Heart left ventricle (tissue), 13 donors: ENCODE results near the gene CELA3A.

Experiments used
- POLR2A ChIP-seq, 2 donors: fragments of 450-650 bp; IDR thresholded peaks; one replicate each; pipeline ENCODE4 v1.6.1; 2017; ENCODE audit warnings: antibody characterized with exemption in 2 of 2, mild to moderate bottlenecking in 2 of 2, moderate library complexity in 2 of 2
- TF ChIP-seq, protein P1 (sequence below), 12 donors: fragments of 200-600 bp; sonication (generic) in 4 of 12; IDR thresholded peaks; one replicate each; pipeline versions ENCODE4 v1.5.0 to v1.8.0; 2018 to 2022; ENCODE audit warnings: antibody characterized with exemption in 12 of 12, mild to moderate bottlenecking in 5 of 12
- donor health status: ischemic (EF 13 %, LVEDD 7.1; RV severe dilation, severe dysfunction).
- donor health status: DM: no; HTN: yes; CAD: no.
- donor health status: DM: no; HTN: no; CAD: no.
- donor health status: ischemic (EF 25% LVEDD 6.9; RV normal size, moderate dysfunction).
- donor health status: ischemic (EF 25% LVEDD 5.7; RV mildly dilated, moderate dysfunction).
- donor health status: ischemic (EF 35%, LVEDD 5.7; RV mildly dilated, moderate dysfunction).
- donor health status: nonischemic (EF 11% LVEDD 7.7; RV severe dilation, severe dysfunction).
- donor health status: DM: yes; HTN: yes; CAD: no.
- donor health status: PGD.
- donor health status: ischemic (EF 29% LVEDD 5.4; RV normal size, mild dysfunction).
- donor health status: nonischemic (EF 23%, LVEDD 6.1; RV moderate dilation, normal function).

- TF ChIP-seq, protein P1, sequence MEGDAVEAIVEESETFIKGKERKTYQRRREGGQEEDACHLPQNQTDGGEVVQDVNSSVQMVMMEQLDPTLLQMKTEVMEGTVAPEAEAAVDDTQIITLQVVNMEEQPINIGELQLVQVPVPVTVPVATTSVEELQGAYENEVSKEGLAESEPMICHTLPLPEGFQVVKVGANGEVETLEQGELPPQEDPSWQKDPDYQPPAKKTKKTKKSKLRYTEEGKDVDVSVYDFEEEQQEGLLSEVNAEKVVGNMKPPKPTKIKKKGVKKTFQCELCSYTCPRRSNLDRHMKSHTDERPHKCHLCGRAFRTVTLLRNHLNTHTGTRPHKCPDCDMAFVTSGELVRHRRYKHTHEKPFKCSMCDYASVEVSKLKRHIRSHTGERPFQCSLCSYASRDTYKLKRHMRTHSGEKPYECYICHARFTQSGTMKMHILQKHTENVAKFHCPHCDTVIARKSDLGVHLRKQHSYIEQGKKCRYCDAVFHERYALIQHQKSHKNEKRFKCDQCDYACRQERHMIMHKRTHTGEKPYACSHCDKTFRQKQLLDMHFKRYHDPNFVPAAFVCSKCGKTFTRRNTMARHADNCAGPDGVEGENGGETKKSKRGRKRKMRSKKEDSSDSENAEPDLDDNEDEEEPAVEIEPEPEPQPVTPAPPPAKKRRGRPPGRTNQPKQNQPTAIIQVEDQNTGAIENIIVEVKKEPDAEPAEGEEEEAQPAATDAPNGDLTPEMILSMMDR (IDR thresholded peaks at IDR 0.05): no peak
- no peak for TF ChIP-seq POLR2A (IDR thresholded peaks at IDR 0.05)
These were observed 38.3 kb downstream of the CELA3A start for GRCh38 chr1:22039594-22040285.
